Psoas muscle (tissue), 8 donors: ENCODE measurements around the gene SV2B. TPM values are rescaled to one million over a fixed set of nuclear protein-coding genes. Genes with fewer than 3 reads are reported as not detected.

ENCODE experiments used
- ATAC-seq, 4 donors: fragments of 200-7000 bp; cut with Tn5 transposase; one replicate each; pipeline ENCODE4 v1.9.1; 2020; ENCODE audit warnings: moderate library complexity in 3 of 4, mild to moderate bottlenecking in 2 of 4
- DNase-seq, 2 donors: peaks; one replicate each; pipeline ENCODE4 v3.0.0-alpha.2; 2020
- H3K27ac ChIP-seq: fragments of 200-600 bp; one replicate; pipeline ENCODE4 v1.8.0; 2022
- H3K27me3 ChIP-seq, 3 donors: fragments of 200-600 bp in 1 of 3; one replicate each; pipeline versions ENCODE4 v1.6.1 to v1.8.0; 2013 to 2022; ENCODE audit warnings: low read length in 2 of 3, mild to moderate bottlenecking in 2 of 3, moderate library complexity in 1 of 3; ENCODE audit not compliant: insufficient read depth in 3 of 3
- H3K36me3 ChIP-seq, 2 donors: fragments of 200-600 bp in 1 of 2; one replicate each; pipeline versions ENCODE4 v1.6.1 to v1.8.0; 2013 to 2022; ENCODE audit warnings: low read depth in 1 of 2, mild to moderate bottlenecking in 1 of 2, moderate library complexity in 1 of 2; ENCODE audit not compliant: insufficient read depth in 1 of 2
- H3K4me1 ChIP-seq: fragments of 200-600 bp; one replicate; pipeline ENCODE4 v1.8.0; 2022
- H3K4me3 ChIP-seq: fragments of 200-600 bp; one replicate; pipeline ENCODE4 v1.8.0; 2022; ENCODE audit warnings: mild to moderate bottlenecking
- H3K9me3 ChIP-seq: fragments of 200-600 bp; one replicate; pipeline ENCODE4 v1.8.0; 2022
- CTCF ChIP-seq: fragments of 200-600 bp; IDR thresholded peaks from one replicate; pipeline ENCODE4 v1.8.0; 2022; ENCODE audit warnings: antibody characterized with exemption
- WGBS, 3 donors: extraction: QIAGEN DNeasy Blood & Tissue Kit; methylation state at CpG; one replicate each; pipeline versions ENCODE4 v1.1.6 to v1.1.7; 2013; 5-methylcytosine and 5-hydroxymethylcytosine counted together
- intact Hi-C, 2 donors: fragments of 100-400 bp; cut with DNase I; formaldehyde crosslinking; loops; one replicate each; pipeline versions ENCODE4 v1.11.0 to v1.14.2; 2022
- polyA plus RNA-seq, 3 donors: library from polyadenylated mRNA; stranded (reverse); fragments of 200-250 nt; gene quantifications; one replicate each; pipeline ENCODE4 v1.2.3, GENCODE V29; 2013
- total RNA-seq, 4 donors: library from RNA; stranded (reverse); fragmentation: NEBNext Ultra II Directional in 2 of 4; extraction: Animal tissue kit (Norgen Biotek cat#: 25700) in 2 of 4; gene quantifications; one replicate each; pipeline versions ENCODE4 v1.2.1 to v1.2.4, GENCODE V29; 2021 to 2023
- donor health status: healthy with polysubstance abuse.
- donor health status: DM: no; HTN: no; CAD: no; lungs with moderate emphysema.
- donor health status: Bipolar disorder and iron deficiency.
- donor health status: healthy.
- donor health status: DM: yes; HTN: yes; CAD: no.
- donor health status: DM: no; HTN: no; CAD: no.
- donor health status: DM: no; HTN: no; CAD: no.
- donor health status: DM: yes; HTN: yes; CAD: no.

SV2B gene
- total and polyA plus RNA-seq, 7 donors = 0.25 to 10.1 (median 2.1) TPM

GRCh38 chr15:91281947-91282346 lies 181.9 kb downstream of the SV2B start:
- no peak overlapping the region for H3K27ac ChIP-seq
- no peaks in the 10 kb centered on the region for H3K4me1 ChIP-seq
- WGBS, 3 donors = 68 to 71% (median 69%) methylated on average over 4 of the region's 4 CpGs
- H3K4me3 ChIP-seq = no peak overlapping the region
- no peak for TF ChIP-seq CTCF
- intact Hi-C loops = no loop called here
- DNase-seq (no peak), ATAC-seq (no peak)
- no peaks in the 10 kb centered on the region for H3K9me3 ChIP-seq
- peaks cover 0 to 4% (median 0%) of the 10 kb centered on the region in 3 donors for H3K27me3 ChIP-seq
- no peaks in the 10 kb centered on the region for H3K36me3 ChIP-seq

- H3K9me3 ChIP-seq = no peaks in the 10 kb centered on the region
- DNase-seq = no peak
- no peak for ATAC-seq
- H3K27ac ChIP-seq = no peak overlapping the region
- H3K4me3 ChIP-seq = no peak overlapping the region
- WGBS, 3 donors = 56 to 72% (median 59%) methylated on average over 1 of the region's 1 CpG
- TF ChIP-seq CTCF = no peak
- no peaks in the 10 kb centered on the region for H3K36me3 ChIP-seq
- peaks cover 0 to 4% (median 0%) of the 10 kb centered on the region in 3 donors for H3K27me3 ChIP-seq
- no peaks in the 10 kb centered on the region for H3K4me1 ChIP-seq
- intact Hi-C loops = no loop called here
Measured at GRCh38 chr15:91282486-91282885, 182.4 kb downstream of the SV2B start.

GRCh38 chr15:91283155-91283554 lies 183.1 kb downstream of the SV2B start:
- Histone ChIP-seq H3K27ac (no peak overlapping the region), H3K4me1 (no peaks in the 10 kb centered on the region), H3K4me3 (no peak overlapping the region), H3K27me3 (peaks cover 0 to 4% (median 0%) of the 10 kb centered on the region in 3 donors), H3K36me3 (no peaks in the 10 kb centered on the region), H3K9me3 (no peaks in the 10 kb centered on the region)
- DNase-seq = no peak
- no peak for ATAC-seq
- intact Hi-C loops = no loop called here
- 65 to 68% (median 67%) methylated on average over 2 of the region's 2 CpGs for WGBS, 3 donors
- no peak for TF ChIP-seq CTCF

- DNase-seq = no peak
- ATAC-seq = no peak
- H3K4me1 ChIP-seq = no peaks in the 10 kb centered on the region
- H3K36me3 ChIP-seq = no peaks in the 10 kb centered on the region
- no peaks in the 10 kb centered on the region for H3K9me3 ChIP-seq
- H3K27ac ChIP-seq = no peak overlapping the region
- TF ChIP-seq CTCF = no peak
- no peak overlapping the region for H3K4me3 ChIP-seq
- H3K27me3 ChIP-seq = peaks cover 0 to 4% (median 0%) of the 10 kb centered on the region in 3 donors
- intact Hi-C loops = no loop called here
- WGBS, 3 donors = 72 to 79% (median 78%) methylated on average over 13 of the region's 13 CpGs
Measured at GRCh38 chr15:91284758-91285466, 184.9 kb downstream of the SV2B start.

DNA sequence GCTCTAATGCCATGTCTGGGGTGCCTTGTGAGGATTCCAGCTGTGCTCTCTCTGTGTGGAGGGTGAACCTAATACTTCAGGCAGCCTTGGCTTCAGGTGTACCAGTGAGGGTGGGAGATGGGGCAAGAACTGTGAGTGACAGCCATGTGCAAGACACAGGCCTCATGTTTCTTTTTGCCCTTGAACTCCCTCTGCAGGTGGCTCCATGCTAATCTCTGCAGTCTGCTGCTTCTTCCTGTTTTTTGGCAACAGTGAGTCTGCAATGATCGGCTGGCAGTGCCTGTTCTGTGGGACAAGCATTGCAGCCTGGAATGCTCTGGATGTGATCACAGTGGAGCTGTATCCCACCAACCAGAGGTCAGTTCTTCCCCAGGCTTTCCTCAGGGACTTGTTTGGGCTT lies 189.3 kb downstream of the SV2B start:
- H3K4me3 ChIP-seq = no peak overlapping the region
- no peaks in the 10 kb centered on the region for H3K9me3 ChIP-seq
- no peaks in the 10 kb centered on the region for H3K36me3 ChIP-seq
- no peak for TF ChIP-seq CTCF
- DNase-seq (no peak), ATAC-seq (no peak)
- intact Hi-C loops = no loop called here
- H3K27ac ChIP-seq = no peak overlapping the region
- WGBS, 3 donors = 44 to 58% (median 50%) methylated on average over 1 of the region's 1 CpG
- H3K4me1 ChIP-seq = no peaks in the 10 kb centered on the region
- peaks cover 0 to 6% (median 0%) of the 10 kb centered on the region in 3 donors for H3K27me3 ChIP-seq
